Measurements from ENCODE around the gene PRKG1.

The PRKG1 gene

DNA sequence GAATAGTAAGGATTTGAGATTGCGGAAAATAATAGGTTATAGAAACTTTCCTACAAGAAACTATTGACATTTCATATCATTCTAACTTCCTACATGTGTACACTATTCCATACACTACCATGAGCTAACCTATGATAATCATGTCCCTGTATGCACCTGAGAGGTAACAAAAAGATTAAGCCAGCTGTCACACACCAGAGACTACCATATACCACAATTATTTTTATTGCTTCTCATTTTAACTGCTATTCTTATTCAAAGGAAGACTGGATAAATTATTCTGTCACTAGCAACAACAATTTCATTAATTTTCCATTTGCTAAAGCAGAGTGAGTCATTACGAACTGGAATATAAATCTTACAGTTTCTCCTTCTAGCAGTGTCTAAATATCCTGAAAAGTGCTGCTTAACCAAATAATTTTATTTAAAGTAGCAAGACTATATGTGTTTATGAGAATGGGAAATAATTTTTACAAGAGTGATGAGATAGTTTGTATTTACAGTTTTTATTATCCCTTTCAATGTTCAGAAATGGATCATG lies 1004.2 kb downstream of the PRKG1 start:
- H3K4me3 ChIP-seq (ENCODE audit: control insufficient read depth in 1 of 7, extremely low read depth in 1 of 7, insufficient read depth in 4 of 7, low read depth in 2 of 7, low read length in 6 of 7) = no peak overlapping the region
- DNase-seq = no peak
- H3K36me3 ChIP-seq (ENCODE audit: control insufficient read depth in 4 of 4, insufficient read depth in 4 of 4, low read length in 3 of 4) = no peaks in the 10 kb centered on the region
- POLR2A ChIA-PET = no interaction called here
- H3K4me1 ChIP-seq (ENCODE audit: control extremely low read depth in 1 of 4, control insufficient read depth in 4 of 4, insufficient read depth in 4 of 4, low read length in 3 of 4) = no peaks in the 10 kb centered on the region
- H3K9me3 ChIP-seq (ENCODE audit: control extremely low read depth in 1 of 5, control insufficient read depth in 4 of 5, insufficient read depth in 2 of 5, low read depth in 1 of 5, low read length in 4 of 5) = no peaks in the 10 kb centered on the region
- H3K27ac ChIP-seq (ENCODE audit: insufficient read depth in 1 of 2, low read depth in 1 of 2, low read length in 2 of 2, poor library complexity in 1 of 2, severe bottlenecking in 2 of 2) = no peak overlapping the region
- WGBS (ENCODE audit: insufficient coverage) = no CpG with 5 or more reads among the region's 2 CpGs
- no peaks in the 10 kb centered on the region for H3K27me3 ChIP-seq (replicated peaks in 2 of 5; ENCODE audit: control insufficient read depth in 4 of 5, insufficient read depth in 5 of 5, low read length in 4 of 5)
- CTCF ChIA-PET = no interaction called here

DNA sequence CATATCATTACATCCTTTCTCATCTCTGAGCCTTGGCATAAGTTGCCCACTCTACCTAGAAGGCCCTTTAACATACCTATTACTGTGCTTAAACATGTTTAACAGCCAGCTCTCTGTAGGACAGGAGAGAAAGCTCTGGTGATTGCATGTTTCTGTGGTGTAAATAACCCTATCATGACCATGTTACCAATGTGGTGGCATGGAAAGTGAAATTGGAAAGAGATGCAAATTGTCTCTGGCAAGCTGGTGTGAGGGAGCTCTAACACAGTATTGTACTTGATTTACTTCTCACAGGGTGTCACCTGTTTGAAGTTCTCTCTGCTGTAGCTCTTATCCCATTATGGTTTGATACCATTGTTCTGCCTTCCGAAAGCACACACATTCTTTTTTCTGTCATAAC lies 1008.0 kb downstream of the PRKG1 start:
- CTCF ChIA-PET = interaction anchor here (0.5 to 1.2 kb wide), 2 partner anchors 12 to 32 kb away, joined by 3 read pairs; no protein-coding TSS in a partner anchor
- no peak for DNase-seq
- Histone ChIP-seq H3K36me3 (ENCODE audit: control insufficient read depth in 4 of 4, insufficient read depth in 4 of 4, low read length in 3 of 4) (no peaks in the 10 kb centered on the region), H3K4me3 (ENCODE audit: control insufficient read depth in 1 of 7, extremely low read depth in 1 of 7, insufficient read depth in 4 of 7, low read depth in 2 of 7, low read length in 6 of 7) (no peak overlapping the region), H3K27ac (ENCODE audit: insufficient read depth in 1 of 2, low read depth in 1 of 2, low read length in 2 of 2, poor library complexity in 1 of 2, severe bottlenecking in 2 of 2) (no peak overlapping the region), H3K4me1 (ENCODE audit: control extremely low read depth in 1 of 4, control insufficient read depth in 4 of 4, insufficient read depth in 4 of 4, low read length in 3 of 4) (no peaks in the 10 kb centered on the region), H3K9me3 (ENCODE audit: control extremely low read depth in 1 of 5, control insufficient read depth in 4 of 5, insufficient read depth in 2 of 5, low read depth in 1 of 5, low read length in 4 of 5) (no peaks in the 10 kb centered on the region), H3K27me3 (replicated peaks in 2 of 5; ENCODE audit: control insufficient read depth in 4 of 5, insufficient read depth in 5 of 5, low read length in 4 of 5) (no peaks in the 10 kb centered on the region)
- no CpG with 5 or more reads among the region's 1 CpG for WGBS (ENCODE audit: insufficient coverage)
- POLR2A ChIA-PET = no interaction called here

DNA sequence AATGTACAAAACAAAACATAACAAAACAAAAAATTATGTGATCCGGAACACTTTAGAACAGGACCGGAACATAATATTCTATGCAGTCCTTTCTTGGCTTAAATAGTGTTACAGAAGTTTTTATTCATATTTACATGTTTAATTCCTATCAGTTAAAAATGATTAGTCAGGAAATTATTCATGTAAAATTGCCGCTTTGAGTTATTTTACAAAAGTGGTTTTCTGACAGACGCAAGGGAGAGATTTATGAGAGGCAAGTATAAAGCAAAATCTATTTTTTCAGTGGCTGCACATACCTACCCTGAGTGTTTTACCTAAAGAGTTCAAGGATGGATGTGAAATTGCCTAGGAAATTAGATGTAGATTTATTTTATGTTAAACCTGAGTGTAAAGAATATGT lies 1009.1 kb downstream of the PRKG1 start:
- ChIA-PET POLR2A (no interaction called here), CTCF (no interaction called here)
- Histone ChIP-seq H3K9me3 (ENCODE audit: control extremely low read depth in 1 of 5, control insufficient read depth in 4 of 5, insufficient read depth in 2 of 5, low read depth in 1 of 5, low read length in 4 of 5) (no peaks in the 10 kb centered on the region), H3K36me3 (ENCODE audit: control insufficient read depth in 4 of 4, insufficient read depth in 4 of 4, low read length in 3 of 4) (no peaks in the 10 kb centered on the region), H3K4me3 (ENCODE audit: control insufficient read depth in 1 of 7, extremely low read depth in 1 of 7, insufficient read depth in 4 of 7, low read depth in 2 of 7, low read length in 6 of 7) (no peak overlapping the region), H3K27ac (ENCODE audit: insufficient read depth in 1 of 2, low read depth in 1 of 2, low read length in 2 of 2, poor library complexity in 1 of 2, severe bottlenecking in 2 of 2) (no peak overlapping the region), H3K4me1 (ENCODE audit: control extremely low read depth in 1 of 4, control insufficient read depth in 4 of 4, insufficient read depth in 4 of 4, low read length in 3 of 4) (no peaks in the 10 kb centered on the region), H3K27me3 (replicated peaks in 2 of 5; ENCODE audit: control insufficient read depth in 4 of 5, insufficient read depth in 5 of 5, low read length in 4 of 5) (no peaks in the 10 kb centered on the region)
- WGBS (ENCODE audit: insufficient coverage) = 80% methylated on average over 1 of the region's 4 CpGs
- DNase-seq = no peak

DNA sequence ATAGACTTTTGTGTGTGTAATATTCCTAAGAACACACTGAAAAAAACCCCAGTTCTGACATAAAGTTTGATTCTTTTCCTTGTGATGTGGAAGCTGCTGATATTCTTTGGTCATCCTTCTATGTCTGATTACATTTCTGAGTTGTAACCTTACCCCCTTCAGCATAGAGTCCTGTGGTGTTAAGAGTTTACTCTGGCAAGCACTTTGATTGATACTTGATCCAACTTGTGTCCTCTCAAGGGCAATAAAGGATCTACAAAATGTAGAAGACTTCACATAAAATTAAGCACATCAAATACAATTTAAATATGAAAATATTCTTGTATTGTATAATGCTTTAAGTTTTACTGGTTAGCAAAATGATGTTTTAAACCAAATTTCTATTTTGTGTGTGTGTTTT lies 1018.1 kb downstream of the PRKG1 start:
- no peaks in the 10 kb centered on the region for H3K36me3 ChIP-seq (ENCODE audit: control insufficient read depth in 4 of 4, insufficient read depth in 4 of 4, low read length in 3 of 4)
- no peak overlapping the region for H3K27ac ChIP-seq (ENCODE audit: insufficient read depth in 1 of 2, low read depth in 1 of 2, low read length in 2 of 2, poor library complexity in 1 of 2, severe bottlenecking in 2 of 2)
- no peak for DNase-seq
- POLR2A ChIA-PET = no interaction called here
- no peaks in the 10 kb centered on the region for H3K27me3 ChIP-seq (replicated peaks in 2 of 5; ENCODE audit: control insufficient read depth in 4 of 5, insufficient read depth in 5 of 5, low read length in 4 of 5)
- no peaks in the 10 kb centered on the region for H3K4me1 ChIP-seq (ENCODE audit: control extremely low read depth in 1 of 4, control insufficient read depth in 4 of 4, insufficient read depth in 4 of 4, low read length in 3 of 4)
- no peaks in the 10 kb centered on the region for H3K9me3 ChIP-seq (ENCODE audit: control extremely low read depth in 1 of 5, control insufficient read depth in 4 of 5, insufficient read depth in 2 of 5, low read depth in 1 of 5, low read length in 4 of 5)
- CTCF ChIA-PET = no interaction called here
- no peak overlapping the region for H3K4me3 ChIP-seq (ENCODE audit: control insufficient read depth in 1 of 7, extremely low read depth in 1 of 7, insufficient read depth in 4 of 7, low read depth in 2 of 7, low read length in 6 of 7)

DNA sequence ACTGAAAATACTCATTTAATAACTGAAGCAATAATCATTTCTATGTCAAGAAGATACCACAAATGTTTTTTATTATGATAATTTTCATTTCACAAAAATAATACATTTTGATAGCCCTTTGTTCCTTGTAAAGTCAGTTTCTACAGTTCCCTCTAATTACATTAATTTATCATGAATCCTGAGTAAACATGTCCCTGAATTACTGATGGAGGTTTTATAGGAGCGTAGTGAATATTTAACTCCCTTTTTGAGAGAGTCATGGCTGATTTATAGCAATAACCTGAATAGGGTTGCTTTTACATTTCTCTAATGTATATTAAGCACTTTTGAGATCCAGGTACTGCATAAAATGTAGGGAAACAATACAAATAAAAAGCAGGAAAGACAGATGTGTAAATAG lies 1023.8 kb downstream of the PRKG1 start:
- Histone ChIP-seq H3K27me3 (replicated peaks in 2 of 5; ENCODE audit: control insufficient read depth in 4 of 5, insufficient read depth in 5 of 5, low read length in 4 of 5) (no peaks in the 10 kb centered on the region), H3K4me1 (ENCODE audit: control extremely low read depth in 1 of 4, control insufficient read depth in 4 of 4, insufficient read depth in 4 of 4, low read length in 3 of 4) (no peaks in the 10 kb centered on the region), H3K4me3 (ENCODE audit: control insufficient read depth in 1 of 7, extremely low read depth in 1 of 7, insufficient read depth in 4 of 7, low read depth in 2 of 7, low read length in 6 of 7) (no peak overlapping the region), H3K9me3 (ENCODE audit: control extremely low read depth in 1 of 5, control insufficient read depth in 4 of 5, insufficient read depth in 2 of 5, low read depth in 1 of 5, low read length in 4 of 5) (no peaks in the 10 kb centered on the region), H3K27ac (ENCODE audit: insufficient read depth in 1 of 2, low read depth in 1 of 2, low read length in 2 of 2, poor library complexity in 1 of 2, severe bottlenecking in 2 of 2) (no peak overlapping the region), H3K36me3 (ENCODE audit: control insufficient read depth in 4 of 4, insufficient read depth in 4 of 4, low read length in 3 of 4) (no peaks in the 10 kb centered on the region)
- DNase-seq = no peak
- POLR2A ChIA-PET = no interaction called here
- WGBS (ENCODE audit: insufficient coverage) = no CpG with 5 or more reads among the region's 1 CpG
- CTCF ChIA-PET = no interaction called here

DNA sequence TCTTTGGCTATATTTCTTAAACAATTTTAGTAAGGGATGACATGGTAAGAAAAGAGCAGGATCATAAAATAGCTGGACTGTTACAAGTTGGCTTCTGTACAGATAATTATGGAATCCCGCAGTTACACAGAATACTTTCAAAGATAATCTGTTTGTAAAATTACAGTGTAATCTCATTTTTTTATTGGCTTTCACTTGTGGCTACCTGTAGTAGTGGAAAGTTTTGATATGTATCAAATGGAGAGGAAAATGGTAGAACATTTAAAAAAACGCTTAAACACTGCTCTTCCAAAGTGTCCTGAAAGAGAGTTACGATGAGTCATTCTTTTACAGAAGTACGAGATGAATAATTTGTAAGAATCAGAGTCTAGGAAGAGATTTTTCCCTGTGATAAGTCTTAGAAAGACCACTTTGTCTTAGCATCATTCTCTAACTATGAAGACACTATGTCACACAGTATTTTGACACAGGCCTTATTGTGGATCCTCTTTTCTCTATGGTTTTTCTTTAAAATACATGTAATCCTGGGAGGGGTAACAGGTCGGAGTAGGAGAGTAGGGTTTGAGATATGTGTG lies 1024.8 kb downstream of the PRKG1 start:
- ChIA-PET CTCF (no interaction called here), POLR2A (no interaction called here)
- 86% methylated on average over 3 of the region's 5 CpGs for WGBS (ENCODE audit: insufficient coverage)

DNA sequence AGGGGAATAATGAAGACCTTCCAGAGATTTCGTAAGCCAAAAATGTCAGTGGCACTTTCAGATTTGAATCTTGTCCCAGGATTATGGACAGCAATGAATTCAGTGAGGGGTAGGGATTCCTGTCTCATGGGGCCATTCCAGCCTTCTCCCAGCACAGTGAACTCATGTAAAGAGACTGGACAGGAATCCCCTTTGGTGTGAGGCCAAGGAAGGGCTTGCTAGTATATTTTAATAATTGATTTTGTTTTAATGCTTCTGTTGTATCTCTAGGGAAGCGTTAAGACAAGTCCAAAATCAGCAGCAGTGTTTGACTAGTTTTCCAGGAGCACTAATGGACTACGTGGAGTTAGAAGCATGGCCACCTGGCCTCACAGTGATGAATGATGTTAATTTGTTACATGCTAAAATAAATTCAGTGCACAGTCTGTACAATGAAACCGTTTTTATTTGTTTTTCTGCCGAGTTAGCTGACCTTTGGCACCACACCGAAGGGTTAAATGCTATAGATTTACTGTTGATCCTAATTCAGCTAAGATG lies 1025.8 kb downstream of the PRKG1 start:
- Histone ChIP-seq H3K4me3 (ENCODE audit: control insufficient read depth in 1 of 7, extremely low read depth in 1 of 7, insufficient read depth in 4 of 7, low read depth in 2 of 7, low read length in 6 of 7) (no peak overlapping the region), H3K4me1 (ENCODE audit: control extremely low read depth in 1 of 4, control insufficient read depth in 4 of 4, insufficient read depth in 4 of 4, low read length in 3 of 4) (no peaks in the 10 kb centered on the region), H3K9me3 (ENCODE audit: control extremely low read depth in 1 of 5, control insufficient read depth in 4 of 5, insufficient read depth in 2 of 5, low read depth in 1 of 5, low read length in 4 of 5) (no peaks in the 10 kb centered on the region), H3K27me3 (replicated peaks in 2 of 5; ENCODE audit: control insufficient read depth in 4 of 5, insufficient read depth in 5 of 5, low read length in 4 of 5) (no peaks in the 10 kb centered on the region), H3K36me3 (ENCODE audit: control insufficient read depth in 4 of 4, insufficient read depth in 4 of 4, low read length in 3 of 4) (no peaks in the 10 kb centered on the region), H3K27ac (ENCODE audit: insufficient read depth in 1 of 2, low read depth in 1 of 2, low read length in 2 of 2, poor library complexity in 1 of 2, severe bottlenecking in 2 of 2) (no peak overlapping the region)
- DNase-seq = no peak
- ChIA-PET POLR2A (no interaction called here), CTCF (no interaction called here)
- 100% methylated on average over 6 of the region's 6 CpGs for WGBS (ENCODE audit: insufficient coverage)

More for the DNA sequence above, 1024.8 kb downstream of the PRKG1 start:
- no peaks in the 10 kb centered on the region for H3K27me3 ChIP-seq (replicated peaks in 2 of 5; ENCODE audit: control insufficient read depth in 4 of 5, insufficient read depth in 5 of 5, low read length in 4 of 5)
- no peaks in the 10 kb centered on the region for H3K36me3 ChIP-seq (ENCODE audit: control insufficient read depth in 4 of 4, insufficient read depth in 4 of 4, low read length in 3 of 4)
- H3K4me3 ChIP-seq (ENCODE audit: control insufficient read depth in 1 of 7, extremely low read depth in 1 of 7, insufficient read depth in 4 of 7, low read depth in 2 of 7, low read length in 6 of 7) = no peak overlapping the region
- H3K27ac ChIP-seq (ENCODE audit: insufficient read depth in 1 of 2, low read depth in 1 of 2, low read length in 2 of 2, poor library complexity in 1 of 2, severe bottlenecking in 2 of 2) = no peak overlapping the region
- DNase-seq = no peak
- no peaks in the 10 kb centered on the region for H3K9me3 ChIP-seq (ENCODE audit: control extremely low read depth in 1 of 5, control insufficient read depth in 4 of 5, insufficient read depth in 2 of 5, low read depth in 1 of 5, low read length in 4 of 5)
- H3K4me1 ChIP-seq (ENCODE audit: control extremely low read depth in 1 of 4, control insufficient read depth in 4 of 4, insufficient read depth in 4 of 4, low read length in 3 of 4) = no peaks in the 10 kb centered on the region

Data from common myeloid progenitor, CD34-positive (primary cell).